GM12878 (cell line): ENCODE measurements around the gene MSANTD4. TPM values are rescaled to one million over a fixed set of nuclear protein-coding genes. Genes with fewer than 3 reads are reported as not detected.
"Not testable (repeated sequence)": the region's sequence is repeated elsewhere in the genome, so short reads cannot be mapped to it uniquely, and the experiment has no call there.

Experiments
- ATAC-seq: fragments of 200-7000 bp; cut with Tn5 transposase; 3 replicates; pipeline ENCODE4 v1.9.1; 2020; ENCODE audit warnings: mild to moderate bottlenecking, moderate library complexity
- BruUV-seq: library from RNA; stranded (reverse); fragments of 400-500 nt; replicated peaks from 2 replicates; lab custom pipeline; 2021; lab: Mats Ljungman, UMichigan
- CTCF ChIA-PET: fragments of 300-600 bp; sonication (Branson Sonifier 250); formaldehyde crosslinking; extraction: SDS; loops from one replicate; lab custom pipeline; 2021; ENCODE audit warnings: inconsistent platforms; lab: Yijun Ruan, JAX
- POLR2A ChIA-PET: fragments of 350-600 bp; formaldehyde crosslinking; extraction: SDS; loops from one replicate; lab custom pipeline; 2021; ENCODE audit warnings: inconsistent platforms; lab: Charles Lee
- RAD21 ChIA-PET: fragments of 300-600 bp; sonication (Branson Sonifier 250); formaldehyde crosslinking; loops from one replicate; lab custom pipeline; 2023; ENCODE audit warnings: antibody characterized with exemption; ENCODE audit not compliant: unreplicated experiment; lab: Charles Lee
- SMC1A ChIA-PET: fragments of 300-600 bp; sonication (Branson Sonifier 250); formaldehyde crosslinking; loops from one replicate; lab custom pipeline; 2023; ENCODE audit not compliant: unreplicated experiment, uncharacterized antibody; lab: Charles Lee
- DNase-seq: peaks from one replicate; pipeline ENCODE4 v3.0.0-alpha.2; 2011; ENCODE audit warnings: low read depth, low spot score
- FAIRE-seq: peaks from 3 replicates; lab custom pipeline; 2011; peaks lifted over from hg19 to GRCh38; lab: Jason Lieb, UNC
- H2AFZ ChIP-seq: 2 replicates; pipeline ENCODE4 v1.6.0; 2011; ENCODE audit warnings: low read depth, low read length, control low read depth; ENCODE audit not compliant: control insufficient read depth
- H3K27ac ChIP-seq: 2 replicates; pipeline ENCODE4 v1.5.1; 2011; ENCODE audit warnings: control low read depth; ENCODE audit not compliant: control insufficient read depth, insufficient read depth
- H3K27me3 ChIP-seq, 2 experiments: replicated peaks in 1 of 2; 2 replicates each; pipeline versions ENCODE4 v1.6.0 to v1.6.1; 2011; ENCODE audit warnings: low read length in 1 of 2; ENCODE audit not compliant: control insufficient read depth in 2 of 2, insufficient read depth in 2 of 2
- H3K36me3 ChIP-seq, 2 experiments: 2 replicates each; pipeline ENCODE4 v1.5.1; 2011; ENCODE audit warnings: low read length in 1 of 2; ENCODE audit not compliant: control insufficient read depth in 2 of 2, insufficient read depth in 2 of 2
- H3K4me1 ChIP-seq: 2 replicates; pipeline ENCODE4 v1.6.1; 2011; ENCODE audit warnings: mild to moderate bottlenecking, low read length, moderate library complexity, mixed read lengths; ENCODE audit not compliant: control insufficient read depth, insufficient read depth
- H3K4me2 ChIP-seq: 2 replicates; pipeline ENCODE4 v1.6.0; 2011; ENCODE audit warnings: control low read depth; ENCODE audit not compliant: control insufficient read depth, insufficient read depth
- H3K4me3 ChIP-seq: fragments of 200-600 bp; sonication (generic); 2 replicates; pipeline ENCODE4 v1.5.1; 2016
- H3K79me2 ChIP-seq: 2 replicates; pipeline ENCODE4 v1.6.0; 2011; ENCODE audit warnings: low read length; ENCODE audit not compliant: control insufficient read depth, insufficient read depth
- H3K9ac ChIP-seq: 2 replicates; pipeline ENCODE4 v1.8.0; 2011; ENCODE audit warnings: low read length, control low read depth, mixed read lengths; ENCODE audit not compliant: control insufficient read depth, insufficient read depth
- H3K9me3 ChIP-seq: replicated peaks from 3 replicates; pipeline ENCODE4 v1.5.1; 2011; ENCODE audit warnings: mild to moderate bottlenecking, low read length; ENCODE audit not compliant: control insufficient read depth, insufficient read depth
- H4K20me1 ChIP-seq: 2 replicates; pipeline ENCODE4 v1.6.0; 2011; ENCODE audit not compliant: control insufficient read depth, insufficient read depth
- EP300 ChIP-seq, 2 experiments: fragments of 150-350 bp in 1 of 2; IDR thresholded peaks; 2 replicates each; pipeline ENCODE4 v1.6.1; 2011 to 2012; ENCODE audit warnings: low read depth in 2 of 2, low read length in 2 of 2, borderline replicate concordance in 1 of 2, improper control_type of control experiment in 1 of 2, inconsistent platforms in 1 of 2; ENCODE audit not compliant: control insufficient read depth in 1 of 2
- ESRRA ChIP-seq: IDR thresholded peaks from 2 replicates; pipeline ENCODE4 v1.6.1; 2012; ENCODE audit warnings: mild to moderate bottlenecking, low read length, improper control_type of control experiment
- JUNB ChIP-seq: IDR thresholded peaks from 2 replicates; pipeline ENCODE4 v1.6.1; 2016; ENCODE audit warnings: antibody characterized with exemption, mild to moderate bottlenecking
- MEF2A ChIP-seq: IDR thresholded peaks from 2 replicates; pipeline ENCODE4 v1.6.1; 2011; ENCODE audit warnings: low read depth, mild to moderate bottlenecking, low read length, moderate library complexity; ENCODE audit not compliant: insufficient read depth
- NRF1 ChIP-seq: conservative IDR thresholded peaks from 2 replicates; pipeline ENCODE4 v1.6.1; 2011; ENCODE audit warnings: mild to moderate bottlenecking, low read depth, low read length, improper control_type of control experiment
- POU2F2 ChIP-seq: IDR thresholded peaks from 3 replicates; pipeline ENCODE4 v1.6.1; 2011; ENCODE audit warnings: low read depth, mild to moderate bottlenecking, low read length, borderline replicate concordance
- TAF1 ChIP-seq: IDR thresholded peaks from 2 replicates; pipeline ENCODE4 v1.6.1; 2011; ENCODE audit warnings: mild to moderate bottlenecking, low read depth, low read length, borderline replicate concordance
- USF1 ChIP-seq: IDR thresholded peaks from 2 replicates; pipeline ENCODE4 v1.6.1; 2011; ENCODE audit warnings: borderline replicate concordance, low read depth, mild to moderate bottlenecking, moderate library complexity, mixed read lengths, low read length; ENCODE audit not compliant: insufficient read depth; ENCODE audit errors: extremely low read length
- ZSCAN29 ChIP-seq: fragments of 450-650 bp; IDR thresholded peaks from 2 replicates; pipeline ENCODE4 v1.6.1; 2017; ENCODE audit warnings: mild to moderate bottlenecking, moderate library complexity
- WGBS: methylation state at CpG from one replicate; pipeline ENCODE4 v1.1.6; 2016; ENCODE audit warnings: low lambda C conversion rate; ENCODE audit not compliant: insufficient replicate concordance, insufficient coverage; ENCODE audit errors: missing lambda C conversion rate; 5-methylcytosine and 5-hydroxymethylcytosine counted together
- in situ Hi-C: fragments of 300-500 bp; cut with MboI; formaldehyde crosslinking; loops from 9 replicates; pipeline ENCODE4 v1.14.3; 2018; ENCODE audit warnings: mixed read lengths
- intact Hi-C: fragments of 100-400 bp; cut with micrococcal nuclease; formaldehyde crosslinking; loops from one replicate; pipeline ENCODE4 v1.14.2; 2022; ENCODE audit not compliant: unreplicated experiment
- polyA plus RNA-seq, 11 experiments: library from polyadenylated mRNA; depleted of rRNA in 4 of 11; unstranded in 6 of 11; stranded (reverse) in 5 of 11; fragments of >200 nt; fragmentation: Nextera tagmentation in 4 of 11; fragmentation: Illumina TruSeq in 1 of 11; extraction: Ambion mirVana in 4 of 11; extraction: Trizol in 1 of 11; gene quantifications; 1 replicate in 1 of 11; 2 replicates in 10 of 11; pipeline versions ENCODE4 v1.2.1 to v1.2.3, GENCODE V29; 2011 to 2016; ENCODE audit warnings: inconsistent platforms in 2 of 11, missing spikeins in 2 of 11, low read depth in 1 of 11
- total RNA-seq, 4 experiments: library from RNA; depleted of rRNA in 3 of 4; stranded (reverse); fragments of >200 nt in 3 of 4; fragmentation: Illumina TruSeq in 1 of 4; extraction: Trizol in 1 of 4; gene quantifications; 2 replicates each; pipeline versions ENCODE4 v1.2.1 to v1.2.3, GENCODE V29; 2013 to 2021
- TF ChIP-seq, protein P1 (sequence below): fragments of 450-650 bp; formaldehyde crosslinking; IDR thresholded peaks from 2 replicates; pipeline ENCODE4 v1.4.0; 2022; ENCODE audit warnings: mild to moderate bottlenecking, moderate library complexity

MSANTD4 gene
- total and polyA plus RNA-seq, 10 of the 15 experiments (the other 5 are each of a cell fraction or from before 2014, with no cell fraction given): 8.7 to 23.9 (median 16.0) TPM

GRCh38 chr11:106058377-106058776, 36.3 kb upstream of the MSANTD4 start:
- ATAC-seq, H3K27ac ChIP-seq, H3K79me2 ChIP-seq, FAIRE-seq, DNase-seq, H3K9me3 ChIP-seq, intact Hi-C loops, H2AFZ ChIP-seq, H4K20me1 ChIP-seq, in situ Hi-C loops, H3K36me3 ChIP-seq, H3K4me1 ChIP-seq, H3K9ac ChIP-seq, H3K4me2 ChIP-seq, H3K27me3 ChIP-seq, SMC1A ChIA-PET, RAD21 ChIA-PET, H3K4me3 ChIP-seq, BruUV-seq: not testable (repeated sequence)
- POLR2A ChIA-PET: interaction anchor here (0.6 kb wide), 2 partner anchors 11 to 99 kb away, joined by 3 read pairs; no protein-coding TSS in a partner anchor
- CTCF ChIA-PET: interaction anchor here (1.0 kb wide), 1 partner anchor 19 kb away, joined by 3 read pairs; the partner anchor contains the start of genes AASDHPPT and KBTBD3
- 97% methylated on average over 14 of the region's 14 CpGs for WGBS

DNA sequence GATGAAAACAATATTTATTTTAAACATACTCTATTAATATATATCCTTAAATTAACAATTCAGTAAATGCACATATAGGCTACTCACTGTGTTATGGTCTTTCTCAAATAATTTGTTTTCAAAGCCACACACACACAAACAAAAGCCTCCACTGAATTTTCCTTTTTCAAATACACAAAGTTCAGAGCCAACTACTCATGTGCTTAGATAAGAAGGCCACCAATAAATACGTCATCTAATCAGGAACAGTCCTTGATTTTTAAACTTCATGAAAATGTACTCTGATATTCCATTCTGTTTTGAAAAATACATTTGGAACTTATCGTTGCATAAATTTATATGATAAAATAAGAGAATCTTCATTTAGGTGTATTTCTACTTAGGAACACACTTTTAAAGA, 29.1 kb upstream of the MSANTD4 start:
- no peak for DNase-seq
- in situ Hi-C loops (no loop called here), intact Hi-C loops (no loop called here)
- TF ChIP-seq ZSCAN29 (no peak), EP300 (IDR thresholded peaks at IDR 0.05; ENCODE audit: borderline replicate concordance in 1 of 2, control insufficient read depth in 1 of 2, low read depth in 2 of 2, low read length in 2 of 2) (no peak), NRF1 (no peak), TAF1 (no peak), POU2F2 (no peak), USF1 (no peak), MEF2A (no peak), JUNB (no peak), ESRRA (no peak)
- TF ChIP-seq, protein P1, sequence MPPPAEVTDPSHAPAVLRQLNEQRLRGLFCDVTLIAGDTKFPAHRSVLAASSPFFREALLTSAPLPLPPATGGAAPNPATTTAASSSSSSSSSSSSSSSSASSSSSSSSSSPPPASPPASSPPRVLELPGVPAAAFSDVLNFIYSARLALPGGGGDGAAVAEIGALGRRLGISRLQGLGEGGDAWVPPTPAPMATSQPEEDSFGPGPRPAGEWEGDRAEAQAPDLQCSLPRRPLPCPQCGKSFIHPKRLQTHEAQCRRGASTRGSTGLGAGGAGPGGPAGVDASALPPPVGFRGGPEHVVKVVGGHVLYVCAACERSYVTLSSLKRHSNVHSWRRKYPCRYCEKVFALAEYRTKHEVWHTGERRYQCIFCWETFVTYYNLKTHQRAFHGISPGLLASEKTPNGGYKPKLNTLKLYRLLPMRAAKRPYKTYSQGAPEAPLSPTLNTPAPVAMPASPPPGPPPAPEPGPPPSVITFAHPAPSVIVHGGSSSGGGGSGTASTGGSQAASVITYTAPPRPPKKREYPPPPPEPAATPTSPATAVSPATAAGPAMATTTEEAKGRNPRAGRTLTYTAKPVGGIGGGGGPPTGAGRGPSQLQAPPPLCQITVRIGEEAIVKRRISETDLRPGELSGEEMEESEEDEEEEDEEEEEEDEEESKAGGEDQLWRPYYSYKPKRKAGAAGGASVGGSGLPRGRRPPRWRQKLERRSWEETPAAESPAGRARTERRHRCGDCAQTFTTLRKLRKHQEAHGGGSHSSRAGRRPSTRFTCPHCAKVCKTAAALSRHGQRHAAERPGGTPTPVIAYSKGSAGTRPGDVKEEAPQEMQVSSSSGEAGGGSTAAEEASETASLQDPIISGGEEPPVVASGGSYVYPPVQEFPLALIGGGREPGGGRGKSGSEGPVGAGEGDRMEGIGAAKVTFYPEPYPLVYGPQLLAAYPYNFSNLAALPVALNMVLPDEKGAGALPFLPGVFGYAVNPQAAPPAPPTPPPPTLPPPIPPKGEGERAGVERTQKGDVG (CRISPR knock-in tag): no peak

More for the DNA sequence above, 29.1 kb upstream of the MSANTD4 start:
- Histone ChIP-seq H3K4me3 (no peak overlapping the region), H3K4me1 (no peaks in the 10 kb centered on the region), H3K36me3 (no peaks in the 10 kb centered on the region), H4K20me1 (no peaks in the 10 kb centered on the region), H2AFZ (no peak overlapping the region), H3K27me3 (no peaks in the 10 kb centered on the region), H3K27ac (no peak overlapping the region), H3K9ac (no peak overlapping the region), H3K79me2 (no peaks in the 10 kb centered on the region), H3K9me3 (no peaks in the 10 kb centered on the region), H3K4me2 (no peak overlapping the region)
- ChIA-PET RAD21 (no interaction called here), POLR2A (no interaction called here), SMC1A (no interaction called here), CTCF (no interaction called here)
- ATAC-seq (no peak), FAIRE-seq (no peak)
- BruUV-seq: no TSS peak
- WGBS: 89% methylated on average over 2 of the region's 2 CpGs
